ENCODE results near the gene UGGT2. TPM values are rescaled to one million over a fixed set of nuclear protein-coding genes. Genes with fewer than 3 reads are reported as not detected.
A peak's percentile ranks its signal among the peaks of the same experiment; 100 is the strongest.

The UGGT2 gene
- total RNA-seq, 1 experiment from 2014 or later, result 34.5 TPM

DNA sequence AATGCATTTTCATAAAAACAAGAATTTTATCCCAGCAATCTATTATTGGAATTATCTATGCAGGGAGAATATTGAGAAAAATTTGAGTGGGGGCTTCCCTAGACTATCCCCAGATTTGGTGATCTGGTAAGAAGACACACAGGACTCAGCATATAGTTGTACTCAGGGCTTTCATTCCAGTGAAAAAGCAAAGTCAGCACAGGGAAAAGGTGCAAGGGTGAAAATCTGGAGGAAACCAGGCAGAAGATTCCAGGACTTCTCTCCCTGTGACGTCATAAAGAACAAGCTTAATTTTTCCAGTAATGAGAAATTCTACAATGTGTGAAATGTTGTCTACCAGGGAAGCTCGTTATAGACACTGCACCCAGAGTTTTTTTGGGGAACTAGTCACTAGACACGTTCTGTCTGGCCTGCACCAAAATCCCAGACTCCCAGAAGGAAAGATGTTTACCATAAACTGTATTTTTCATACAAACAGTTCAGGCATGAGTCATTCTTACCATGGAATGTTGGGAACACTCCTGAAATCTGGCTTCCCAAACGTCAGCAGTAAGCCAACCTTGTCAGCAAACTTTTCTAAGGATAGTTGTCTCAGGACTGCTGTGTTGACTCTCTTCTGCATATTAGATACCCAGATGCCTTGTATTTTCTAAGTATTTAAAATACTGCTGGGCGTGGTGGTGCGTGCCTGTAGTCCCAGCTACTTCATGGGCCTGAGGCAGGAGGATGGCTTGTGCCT lies 268.9 kb downstream of the UGGT2 start:
- peaks cover 3 to 4% of the 10 kb centered on the region in 2 experiments; a peak in 3 of 5 replicates for H3K9me3 Mint-ChIP-seq
- H3K9ac ChIP-seq (ENCODE audit: extremely low read depth, insufficient read length, low read length), result no peak overlapping the region
- H3K27me3 Mint-ChIP-seq (ENCODE audit: low read depth), result no peaks in the 10 kb centered on the region
- H2BK120ac ChIP-seq (ENCODE audit: low read depth, low read length, poor library complexity, severe bottlenecking), result no peak overlapping the region
- H3K18ac ChIP-seq (ENCODE audit: insufficient read length, low read depth, low read length), result no peak overlapping the region
- TF ChIP-seq, protein P1, sequence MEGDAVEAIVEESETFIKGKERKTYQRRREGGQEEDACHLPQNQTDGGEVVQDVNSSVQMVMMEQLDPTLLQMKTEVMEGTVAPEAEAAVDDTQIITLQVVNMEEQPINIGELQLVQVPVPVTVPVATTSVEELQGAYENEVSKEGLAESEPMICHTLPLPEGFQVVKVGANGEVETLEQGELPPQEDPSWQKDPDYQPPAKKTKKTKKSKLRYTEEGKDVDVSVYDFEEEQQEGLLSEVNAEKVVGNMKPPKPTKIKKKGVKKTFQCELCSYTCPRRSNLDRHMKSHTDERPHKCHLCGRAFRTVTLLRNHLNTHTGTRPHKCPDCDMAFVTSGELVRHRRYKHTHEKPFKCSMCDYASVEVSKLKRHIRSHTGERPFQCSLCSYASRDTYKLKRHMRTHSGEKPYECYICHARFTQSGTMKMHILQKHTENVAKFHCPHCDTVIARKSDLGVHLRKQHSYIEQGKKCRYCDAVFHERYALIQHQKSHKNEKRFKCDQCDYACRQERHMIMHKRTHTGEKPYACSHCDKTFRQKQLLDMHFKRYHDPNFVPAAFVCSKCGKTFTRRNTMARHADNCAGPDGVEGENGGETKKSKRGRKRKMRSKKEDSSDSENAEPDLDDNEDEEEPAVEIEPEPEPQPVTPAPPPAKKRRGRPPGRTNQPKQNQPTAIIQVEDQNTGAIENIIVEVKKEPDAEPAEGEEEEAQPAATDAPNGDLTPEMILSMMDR (conservative IDR thresholded peaks at IDR 0.05), result no peak
- H3K27ac Mint-ChIP-seq, result peak overlapping the region in 1 of 3 experiments; percentile 63; a peak in 3 of 7 replicates
- H3K4me2 ChIP-seq (ENCODE audit: insufficient read depth, insufficient read length, low read length), result no peak overlapping the region
- H2BK15ac ChIP-seq (ENCODE audit: low read depth, low read length), result no peak overlapping the region
- H3K4me3 Mint-ChIP-seq, result no peak overlapping the region
- no peak overlapping the region for H3T11ph ChIP-seq (ENCODE audit: low read length)
- H3K23me2 ChIP-seq (ENCODE audit: insufficient read length, low read depth, low read length, poor library complexity, severe bottlenecking), result no peaks in the 10 kb centered on the region
- H3K4me1 Mint-ChIP-seq, result peaks cover 0 to 4% of the 10 kb centered on the region in 2 experiments; a peak in 1 of 4 replicates
- H3K4ac ChIP-seq (ENCODE audit: low read depth, low read length), result no peak overlapping the region
- no peaks in the 10 kb centered on the region for H4K20me1 ChIP-seq (ENCODE audit: control insufficient read depth, insufficient read depth, insufficient read length)
- H2BK5ac ChIP-seq (ENCODE audit: insufficient read length, low read length), result no peak overlapping the region
- no peak overlapping the region for H3K14ac ChIP-seq (ENCODE audit: insufficient read depth, low read length)
- no peak for DNase-seq
- no peaks in the 10 kb centered on the region for H3K4me1 ChIP-seq (ENCODE audit: insufficient read depth, low read length)
- no peak overlapping the region for H3K56ac ChIP-seq (ENCODE audit: insufficient read length, low read depth, low read length)
- no peak overlapping the region for H2BK12ac ChIP-seq (ENCODE audit: insufficient read length, low read depth, low read length)
- H3K27ac ChIP-seq (ENCODE audit: insufficient read length, low read depth, low read length), result no peak overlapping the region
- no peak overlapping the region for H4K8ac ChIP-seq (replicated peaks; ENCODE audit: insufficient read length, low read depth, low read length)
- H3K23ac ChIP-seq (ENCODE audit: insufficient read length, low read depth, low read length), result no peak overlapping the region
- H3K27me3 ChIP-seq (ENCODE audit: insufficient read depth, low read length), result no peaks in the 10 kb centered on the region
- H2AFZ ChIP-seq (ENCODE audit: low read length), result no peak overlapping the region
- no peak overlapping the region for H2BK20ac ChIP-seq (ENCODE audit: low read depth, low read length, poor library complexity, severe bottlenecking)
- H4K5ac ChIP-seq (ENCODE audit: insufficient read length, low read depth, low read length), result no peak overlapping the region
- H3K79me2 ChIP-seq (ENCODE audit: insufficient read depth, low read length), result no peaks in the 10 kb centered on the region
- no peak overlapping the region for H4K91ac ChIP-seq (ENCODE audit: insufficient read length, low read depth, low read length)
- no CpG with 5 or more reads among the region's 6 CpGs for WGBS (ENCODE audit: extremely low coverage, insufficient read length, low lambda C conversion rate)
- H2AK5ac ChIP-seq (ENCODE audit: insufficient read length, low read length), result no peak overlapping the region
- no peaks in the 10 kb centered on the region for H3K9me3 ChIP-seq (ENCODE audit: control insufficient read depth, low read depth, low read length)
- H3K36me3 Mint-ChIP-seq (ENCODE audit: insufficient read depth in 1 of 3, low read depth in 3 of 3), result peaks cover 9 to 26% (median 12%) of the 10 kb centered on the region in 3 experiments
- no peaks in the 10 kb centered on the region for H3K79me1 ChIP-seq (ENCODE audit: insufficient read depth, low read depth, low read length, poor library complexity, severe bottlenecking)
